HepG2 (cell line): ENCODE results near the gene EGFL8. TPM values are rescaled to one million over a fixed set of nuclear protein-coding genes. Genes with fewer than 3 reads are reported as not detected.

ENCODE experiments used
- ATRX ChIP-seq: sonication (generic); formaldehyde crosslinking; IDR thresholded peaks from 2 replicates; pipeline ENCODE4 v1.4.0; 2020; ENCODE audit warnings: missing genetic modification reagents, borderline replicate concordance
- BRCA1 ChIP-seq: sonication (generic); formaldehyde crosslinking; IDR thresholded peaks from 2 replicates; pipeline ENCODE4 v1.4.0; 2020; ENCODE audit warnings: missing genetic modification reagents
- CTCF ChIP-seq: sonication (generic); formaldehyde crosslinking; IDR thresholded peaks from 2 replicates; pipeline ENCODE4 v1.5.0; 2020; ENCODE audit warnings: mild to moderate bottlenecking, missing genetic modification reagents, moderate library complexity
- E2F1 ChIP-seq: sonication (generic); formaldehyde crosslinking; IDR thresholded peaks from 2 replicates; pipeline ENCODE4 v1.5.0; 2020; ENCODE audit warnings: missing genetic modification reagents
- FOXA1 ChIP-seq, 2 experiments: fragments of 450-650 bp in 1 of 2; sonication (generic) in 1 of 2; formaldehyde crosslinking in 1 of 2; IDR thresholded peaks; 2 replicates each; pipeline versions ENCODE4 v1.4.0 to v1.6.1; 2016 to 2020; ENCODE audit warnings: missing genetic modification reagents in 1 of 2
- KAT7 ChIP-seq: IDR thresholded peaks from 2 replicates; pipeline ENCODE4 v1.6.1; 2018; ENCODE audit warnings: borderline replicate concordance, missing compliant biosample characterization
- KDM1A ChIP-seq: IDR thresholded peaks from 2 replicates; pipeline ENCODE4 v1.6.1; 2016; ENCODE audit warnings: missing compliant biosample characterization
- MZF1 ChIP-seq: sonication (generic); formaldehyde crosslinking; IDR thresholded peaks from 2 replicates; pipeline ENCODE4 v1.8.1; 2023; ENCODE audit warnings: mild to moderate bottlenecking, missing genetic modification reagents, borderline replicate concordance
- NFYB ChIP-seq: sonication (generic); formaldehyde crosslinking; IDR thresholded peaks from 2 replicates; pipeline ENCODE4 v1.4.0; 2020; ENCODE audit warnings: missing genetic modification reagents
- SMARCC2 ChIP-seq: fragments of 450-650 bp; IDR thresholded peaks from 2 replicates; pipeline ENCODE4 v1.6.1; 2017; ENCODE audit warnings: antibody characterized with exemption, mild to moderate bottlenecking
- SMYD3 ChIP-seq: sonication (generic); formaldehyde crosslinking; IDR thresholded peaks from 2 replicates; pipeline ENCODE4 v1.8.1; 2023; ENCODE audit warnings: mild to moderate bottlenecking, missing genetic modification reagents
- WIZ ChIP-seq: sonication (generic); formaldehyde crosslinking; IDR thresholded peaks from 2 replicates; pipeline ENCODE4 v1.5.1; 2020; ENCODE audit warnings: mild to moderate bottlenecking, missing genetic modification reagents
- YEATS2 ChIP-seq: sonication (generic); formaldehyde crosslinking; IDR thresholded peaks from 2 replicates; pipeline ENCODE4 v1.4.0; 2020; ENCODE audit warnings: missing genetic modification reagents, borderline replicate concordance
- ZKSCAN8 ChIP-seq: IDR thresholded peaks from 2 replicates; pipeline ENCODE4 v1.6.1; 2016; ENCODE audit warnings: borderline replicate concordance, missing genetic modification reagents, missing compliant biosample characterization
- ZNF318 ChIP-seq: sonication (generic); formaldehyde crosslinking; IDR thresholded peaks from 2 replicates; pipeline ENCODE4 v1.4.0; 2020; ENCODE audit warnings: mild to moderate bottlenecking, missing genetic modification reagents
- ZNF329 ChIP-seq: sonication (generic); formaldehyde crosslinking; IDR thresholded peaks from 2 replicates; pipeline ENCODE4 v1.9.0; 2021; ENCODE audit warnings: low read depth, mild to moderate bottlenecking, missing genetic modification reagents
- ZNF354B ChIP-seq: sonication (generic); formaldehyde crosslinking; IDR thresholded peaks from 2 replicates; pipeline ENCODE4 v1.8.0; 2022; ENCODE audit warnings: mild to moderate bottlenecking, missing genetic modification reagents
- polyA plus RNA-seq, 8 experiments: library from polyadenylated mRNA; depleted of rRNA in 3 of 8; stranded (reverse) in 7 of 8; unstranded in 1 of 8; fragments of >200 nt; fragmentation: Illumina TruSeq in 4 of 8; extraction: Trizol in 4 of 8; gene quantifications; 2 replicates each; pipeline versions ENCODE4 v1.2.1 to v1.2.3, GENCODE V29; 2011 to 2016; ENCODE audit warnings: low read depth in 4 of 8, missing spikeins in 1 of 8, mixed read lengths in 1 of 8; ENCODE audit not compliant: insufficient read depth in 1 of 8
- total RNA-seq, 5 experiments: library from RNA; depleted of rRNA; stranded (reverse); fragments of >200 nt; fragmentation: Illumina TruSeq; extraction: Trizol; gene quantifications; 2 replicates each; pipeline ENCODE4 v1.2.3, GENCODE V29; 2016; ENCODE audit warnings: low read depth in 1 of 5

Gene EGFL8
- total and polyA plus RNA-seq, 2 of the 13 experiments (the other 11 are each of a cell fraction or from before 2014, with no cell fraction given), result 10.0 to 11.5 TPM

GRCh38 chr6:32177788-32178546 is 13.6 kb downstream of the EGFL8 start, which contains the start of gene RNF5 (continued):
- TF ChIP-seq KDM1A (CRISPR knock-in tag), result no peak
- no peak for TF ChIP-seq CTCF (CRISPR knock-in tag)
- TF ChIP-seq ZNF318 (CRISPR knock-in tag), result no peak
- TF ChIP-seq E2F1 (CRISPR knock-in tag), result peak; percentile 34; the same call in 1 of the 2 replicates
- no peak for TF ChIP-seq KAT7 (CRISPR knock-in tag)
- TF ChIP-seq YEATS2 (CRISPR knock-in tag), result peak; percentile 77; the same call in 1 of the 2 replicates
- TF ChIP-seq BRCA1 (CRISPR knock-in tag), result no peak
- no peak for TF ChIP-seq ZNF329 (CRISPR knock-in tag)
- TF ChIP-seq ATRX (CRISPR knock-in tag), result no peak
- TF ChIP-seq WIZ (CRISPR knock-in tag), result no peak
- TF ChIP-seq NFYB (CRISPR knock-in tag), result peak; percentile 92
- TF ChIP-seq MZF1, result no peak
- TF ChIP-seq SMARCC2, result no peak
- no peak for TF ChIP-seq FOXA1 (IDR thresholded peaks at IDR 0.05)
- peak; percentile 69 for TF ChIP-seq FOXA1 (CRISPR knock-in tag; IDR thresholded peaks at IDR 0.05)
- TF ChIP-seq ZKSCAN8 (CRISPR knock-in tag), result peak; percentile 14; the same call in 1 of the 2 replicates
- TF ChIP-seq ZNF354B (CRISPR knock-in tag), result no peak
- no peak for TF ChIP-seq SMYD3 (CRISPR knock-in tag)
